ENCODE data around the gene MYBPC1. TPM values are rescaled to one million over a fixed set of nuclear protein-coding genes. Genes with fewer than 3 reads are reported as not detected.

MYBPC1 gene
- total RNA-seq, 2 experiments from 2014 or later = not detected

DNA sequence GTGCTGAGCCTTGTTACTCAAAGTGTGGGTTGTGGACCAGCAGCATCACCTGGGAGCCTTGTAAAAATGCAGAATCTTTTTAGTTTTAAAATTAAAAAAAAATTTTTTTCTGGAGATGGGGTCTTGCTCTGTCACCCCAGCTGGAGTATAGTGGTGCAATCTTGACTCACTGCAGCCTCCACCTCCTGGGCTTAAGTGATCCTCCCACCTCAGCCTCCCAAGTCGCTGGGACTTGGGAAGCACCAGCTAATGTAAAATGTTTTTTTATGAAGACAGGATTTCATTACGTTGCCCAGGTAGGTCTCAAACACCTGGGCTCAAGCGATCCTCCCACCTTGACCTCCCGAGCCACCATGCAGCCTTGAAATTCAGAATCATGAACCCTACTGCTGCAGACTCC is 14.4 kb downstream of the MYBPC1 start:
- H3K27ac Mint-ChIP-seq = no peak overlapping the region
- H3K4me3 Mint-ChIP-seq = no peak overlapping the region
- no peak for DNase-seq
- CTCF ChIA-PET = no interaction called here
- H3K4me1 Mint-ChIP-seq = no peaks in the 10 kb centered on the region
- no peaks in the 10 kb centered on the region for H3K27me3 Mint-ChIP-seq
- H3K36me3 Mint-ChIP-seq (ENCODE audit: low read depth) = no peaks in the 10 kb centered on the region
- POLR2A ChIA-PET = no interaction called here
- no peaks in the 10 kb centered on the region for H3K9me3 Mint-ChIP-seq

DNA sequence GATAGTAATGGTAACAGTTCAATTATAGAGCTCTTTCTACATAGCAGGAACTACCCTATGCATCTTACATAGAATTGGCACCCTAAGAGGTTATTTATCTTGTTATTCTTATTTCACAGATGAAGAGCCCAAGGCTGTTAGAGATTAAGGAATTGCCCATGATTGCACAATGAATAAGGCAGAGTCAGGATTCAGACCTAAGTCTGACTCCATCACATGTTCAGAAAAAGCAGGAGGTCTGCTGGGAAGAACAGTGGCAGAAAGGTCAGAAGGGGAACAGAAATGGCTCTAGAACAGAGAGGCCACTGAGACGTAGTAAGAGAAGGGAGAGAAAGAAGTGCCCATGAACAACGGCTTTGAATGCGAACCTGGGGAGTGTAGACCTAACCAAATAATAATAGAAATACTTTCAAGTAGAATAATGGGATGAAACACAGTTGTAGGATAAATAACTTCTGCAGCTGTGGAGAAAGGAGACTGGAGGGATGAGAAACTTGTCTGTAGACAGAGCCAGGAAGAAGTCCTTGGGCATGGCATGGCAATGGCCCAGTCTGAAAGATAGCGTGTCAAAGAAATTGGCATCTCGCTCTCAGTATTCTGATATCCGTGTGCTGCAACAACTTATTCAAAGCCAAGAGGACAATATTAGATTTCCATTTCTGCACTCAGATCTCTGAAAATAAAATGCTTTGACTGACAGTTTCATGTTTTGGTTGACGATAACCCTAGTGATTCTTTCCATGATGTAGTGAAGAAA is 17.6 kb downstream of the MYBPC1 start:
- Mint-ChIP-seq H3K27ac (no peak overlapping the region), H3K27me3 (no peaks in the 10 kb centered on the region), H3K4me3 (no peak overlapping the region), H3K4me1 (peaks cover 16% of the 10 kb centered on the region), H3K36me3 (ENCODE audit: low read depth) (no peaks in the 10 kb centered on the region), H3K9me3 (no peaks in the 10 kb centered on the region)
- CTCF ChIA-PET = no interaction called here
- POLR2A ChIA-PET = no interaction called here
- DNase-seq = no peak

DNA sequence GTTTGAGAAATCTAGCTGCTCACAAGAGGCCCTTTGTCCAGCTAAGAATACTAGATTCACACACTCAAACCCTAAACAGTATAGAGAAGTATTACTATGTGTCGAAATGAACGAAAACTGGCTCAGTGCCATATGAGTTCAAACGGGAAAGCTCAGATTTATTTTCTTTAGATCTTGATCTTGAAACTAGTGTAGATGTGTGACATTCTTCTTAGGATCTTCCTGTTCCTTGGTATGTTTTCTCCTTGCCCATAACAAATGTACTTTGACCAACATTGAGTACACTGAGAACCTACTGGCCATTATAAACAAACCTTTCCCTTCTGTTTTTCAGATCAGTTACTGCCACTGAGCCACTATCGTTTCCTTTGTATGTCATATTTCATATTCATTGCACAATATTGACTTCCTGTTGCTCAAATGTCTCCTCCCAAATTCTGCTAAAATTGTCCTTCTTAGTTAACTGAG is 21.3 kb downstream of the MYBPC1 start:
- no peaks in the 10 kb centered on the region for H3K27me3 Mint-ChIP-seq
- ChIA-PET CTCF (interaction anchor here (0.9 to 1.0 kb wide), 2 partner anchors 51 to 215 kb away, joined by 3 read pairs; partner anchors contain the start of gene GNPTAB), POLR2A (interaction anchor here (0.7 kb wide), 1 partner anchor 209 kb away, joined by 3 read pairs; the partner anchor contains the start of gene ARL1)
- no peaks in the 10 kb centered on the region for H3K36me3 Mint-ChIP-seq (ENCODE audit: low read depth)
- H3K27ac Mint-ChIP-seq = no peak overlapping the region
- H3K9me3 Mint-ChIP-seq = no peaks in the 10 kb centered on the region
- peaks cover 16% of the 10 kb centered on the region for H3K4me1 Mint-ChIP-seq
- no peak for DNase-seq
- no peak overlapping the region for H3K4me3 Mint-ChIP-seq

DNA sequence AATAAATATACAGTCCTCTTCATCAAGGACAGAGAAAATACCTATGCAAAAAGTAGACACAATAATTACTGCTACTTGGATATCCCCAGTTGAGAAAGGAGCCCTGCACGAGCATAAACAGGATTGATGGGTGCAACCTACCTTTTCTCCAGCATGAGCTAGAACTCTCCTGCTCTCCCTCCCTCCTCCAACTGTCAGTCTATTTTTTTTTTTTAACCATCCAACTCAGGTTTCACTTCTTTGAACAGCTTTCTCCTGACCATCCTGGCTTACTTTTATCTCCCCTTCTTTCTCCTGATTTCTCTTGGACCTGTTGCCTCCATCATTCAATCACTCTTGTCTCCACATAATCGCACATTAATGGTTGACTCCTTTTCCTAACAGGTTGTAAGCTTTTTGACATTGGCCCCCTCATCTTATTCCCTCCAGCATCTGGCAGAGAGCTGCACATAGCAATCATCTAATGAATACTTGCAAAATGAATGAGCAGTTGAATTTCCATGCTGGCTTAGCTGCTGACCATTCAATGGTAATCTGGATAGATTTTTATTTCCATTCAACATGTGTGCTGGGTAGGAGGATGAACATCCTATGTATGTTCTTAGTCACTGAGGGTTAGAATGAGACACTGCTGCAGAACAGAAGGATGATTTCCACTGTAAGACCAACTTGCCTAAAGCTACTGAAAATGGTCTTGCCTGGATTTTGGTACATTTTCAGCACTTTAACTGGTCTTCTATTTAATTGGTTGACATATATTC is 24.4 kb downstream of the MYBPC1 start:
- Mint-ChIP-seq H3K27ac (no peak overlapping the region), H3K36me3 (ENCODE audit: low read depth) (no peaks in the 10 kb centered on the region), H3K4me1 (peaks cover 16% of the 10 kb centered on the region), H3K27me3 (peaks cover 3% of the 10 kb centered on the region), H3K9me3 (no peaks in the 10 kb centered on the region), H3K4me3 (no peak overlapping the region)
- POLR2A ChIA-PET = no interaction called here
- CTCF ChIA-PET = interaction anchor here (0.6 kb wide), 1 partner anchor 303 kb away, joined by 4 read pairs; no protein-coding TSS in a partner anchor
- DNase-seq = no peak

DNA sequence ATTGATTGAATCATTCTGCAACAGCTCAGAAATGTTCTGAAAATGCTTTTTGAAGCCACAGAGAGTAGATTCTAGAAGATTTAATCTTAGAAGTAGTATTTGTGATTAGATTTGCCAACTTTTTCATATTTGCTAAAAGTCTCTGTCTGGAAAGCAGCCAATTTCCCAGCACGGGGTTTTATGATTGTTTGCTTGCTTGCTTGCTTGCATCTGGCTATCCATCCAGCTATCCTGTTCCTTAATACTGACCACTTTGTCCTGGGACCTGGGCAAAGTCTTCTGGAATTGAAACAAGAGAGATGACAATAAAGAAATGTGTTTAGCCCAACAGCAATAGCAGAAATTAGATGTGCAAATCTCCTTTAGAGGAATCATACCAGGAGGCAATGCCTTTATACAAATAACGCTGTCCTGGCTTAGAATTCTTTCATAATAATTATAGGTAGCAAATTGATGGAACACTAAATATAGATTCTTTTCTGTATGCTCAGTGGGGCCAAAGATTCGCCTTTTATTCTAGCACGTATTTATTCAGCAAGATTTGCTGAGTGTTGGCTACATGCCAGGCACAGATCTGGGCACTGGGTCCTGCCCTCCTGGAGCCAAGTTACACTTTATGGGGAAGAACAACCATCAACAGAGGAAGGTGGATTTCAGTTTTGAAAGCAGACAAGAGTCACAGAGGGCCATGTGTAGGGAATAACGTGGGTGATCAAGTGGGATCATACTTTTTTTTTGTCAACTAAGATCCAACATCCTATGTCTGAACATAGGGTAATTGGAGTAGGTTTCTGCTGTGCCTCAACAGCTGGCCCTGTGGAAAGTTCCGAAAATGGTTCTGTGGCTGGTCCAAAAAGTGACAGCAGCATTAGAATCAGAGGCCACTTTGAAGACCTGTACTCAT is 25.3 kb downstream of the MYBPC1 start:
- no peak overlapping the region for H3K27ac Mint-ChIP-seq
- CTCF ChIA-PET = no interaction called here
- peaks cover 5% of the 10 kb centered on the region for H3K27me3 Mint-ChIP-seq
- DNase-seq = no peak
- H3K9me3 Mint-ChIP-seq = no peaks in the 10 kb centered on the region
- peaks cover 13% of the 10 kb centered on the region for H3K4me1 Mint-ChIP-seq
- no peaks in the 10 kb centered on the region for H3K36me3 Mint-ChIP-seq (ENCODE audit: low read depth)
- no peak overlapping the region for H3K4me3 Mint-ChIP-seq
- POLR2A ChIA-PET = no interaction called here

DNA sequence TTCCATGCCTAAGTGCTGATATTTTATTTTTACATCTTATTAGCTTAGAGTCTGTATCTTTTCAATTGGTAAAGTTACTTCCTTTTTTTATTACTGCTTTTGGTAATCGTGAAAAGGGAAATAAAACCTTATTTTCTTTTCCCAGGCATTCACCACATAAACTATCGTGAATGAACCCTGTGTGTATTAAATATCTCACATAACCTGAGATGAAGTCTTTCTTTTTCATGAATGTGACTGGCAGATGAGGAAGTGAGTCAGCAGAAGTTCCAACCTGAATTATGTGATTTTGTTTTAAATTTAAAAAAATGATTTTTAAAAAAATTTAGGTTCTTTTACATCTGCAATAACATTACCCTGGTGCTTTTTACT is 26.0 kb downstream of the MYBPC1 start:
- ChIA-PET CTCF (no interaction called here), POLR2A (no interaction called here)
- Mint-ChIP-seq H3K4me3 (no peak overlapping the region), H3K36me3 (ENCODE audit: low read depth) (no peaks in the 10 kb centered on the region), H3K9me3 (no peaks in the 10 kb centered on the region), H3K27ac (no peak overlapping the region), H3K4me1 (peaks cover 11% of the 10 kb centered on the region), H3K27me3 (peaks cover 5% of the 10 kb centered on the region)
- no peak for DNase-seq

DNA sequence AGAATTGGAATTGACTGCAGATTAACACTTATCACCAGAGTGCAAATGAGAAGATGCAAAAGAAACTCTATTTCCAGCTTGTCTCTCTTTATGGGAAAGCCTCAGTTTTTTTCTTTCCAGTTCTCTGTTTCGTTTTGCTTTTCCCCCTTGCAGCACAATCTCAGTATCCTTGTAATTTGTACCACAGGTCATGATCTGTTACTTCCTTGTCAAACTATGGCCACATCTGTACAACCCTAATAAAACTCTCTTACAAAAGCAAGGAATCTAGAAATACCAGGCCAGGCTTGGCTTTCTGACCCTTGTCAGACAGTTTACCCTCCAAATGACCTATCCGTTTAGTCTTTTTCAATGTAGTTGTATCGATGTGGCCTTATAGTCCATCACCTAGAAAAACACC is 33.9 kb downstream of the MYBPC1 start:
- ChIA-PET CTCF (no interaction called here), POLR2A (no interaction called here)
- Mint-ChIP-seq H3K27me3 (peaks cover 5% of the 10 kb centered on the region), H3K4me1 (no peaks in the 10 kb centered on the region), H3K9me3 (no peaks in the 10 kb centered on the region), H3K36me3 (ENCODE audit: low read depth) (no peaks in the 10 kb centered on the region), H3K4me3 (no peak overlapping the region), H3K27ac (no peak overlapping the region)
- no peak for DNase-seq

DNA sequence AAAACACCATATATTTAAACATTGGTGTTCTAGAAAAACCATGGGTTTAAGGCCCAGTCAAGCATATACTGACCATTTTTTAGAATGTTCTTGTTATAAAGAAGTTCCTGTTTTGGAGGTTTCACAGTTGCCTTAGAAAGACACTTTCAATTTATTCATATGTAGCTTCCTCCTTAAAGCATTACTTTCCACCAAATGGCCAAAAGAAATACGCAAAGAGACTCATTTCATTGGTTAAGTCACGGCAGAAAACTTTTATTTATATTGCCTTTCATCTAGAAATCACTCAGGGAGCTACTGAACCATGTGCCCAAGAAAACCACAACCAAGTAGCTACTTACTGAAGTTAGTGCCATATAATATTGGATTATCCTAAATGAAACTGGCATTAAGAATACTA is 40.0 kb downstream of the MYBPC1 start:
- no peaks in the 10 kb centered on the region for H3K9me3 Mint-ChIP-seq
- ChIA-PET POLR2A (no interaction called here), CTCF (no interaction called here)
- H3K36me3 Mint-ChIP-seq (ENCODE audit: low read depth) = no peaks in the 10 kb centered on the region
- H3K27me3 Mint-ChIP-seq = peaks cover 4% of the 10 kb centered on the region
- H3K4me1 Mint-ChIP-seq = peaks cover 7% of the 10 kb centered on the region
- DNase-seq = no peak
- H3K4me3 Mint-ChIP-seq = no peak overlapping the region
- H3K27ac Mint-ChIP-seq = no peak overlapping the region

DNA sequence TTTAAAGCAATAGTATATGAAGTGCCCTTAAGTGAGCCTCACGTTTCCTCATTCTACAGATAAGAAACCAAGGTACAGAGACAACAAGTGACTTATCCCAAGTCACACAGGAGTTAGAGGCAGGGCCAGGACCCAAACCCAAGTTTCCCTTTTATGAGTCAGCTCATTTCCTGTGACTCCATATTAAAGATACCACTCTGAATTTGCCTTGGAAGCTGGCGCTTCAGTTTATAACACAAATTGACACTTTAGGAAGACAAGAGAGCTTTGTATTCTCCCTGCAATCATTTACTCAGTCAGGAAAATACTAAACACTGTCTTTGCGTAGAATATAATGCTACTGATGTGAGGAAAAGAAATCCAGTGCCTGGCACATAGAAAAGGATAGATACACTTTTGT is 43.2 kb downstream of the MYBPC1 start:
- no peak overlapping the region for H3K4me3 Mint-ChIP-seq
- peaks cover 16% of the 10 kb centered on the region for H3K27me3 Mint-ChIP-seq
- no peak for DNase-seq
- POLR2A ChIA-PET = no interaction called here
- H3K9me3 Mint-ChIP-seq = no peaks in the 10 kb centered on the region
- no peak overlapping the region for H3K27ac Mint-ChIP-seq
- CTCF ChIA-PET = no interaction called here
- H3K36me3 Mint-ChIP-seq (ENCODE audit: low read depth) = no peaks in the 10 kb centered on the region
- H3K4me1 Mint-ChIP-seq = peaks cover 11% of the 10 kb centered on the region

DNA sequence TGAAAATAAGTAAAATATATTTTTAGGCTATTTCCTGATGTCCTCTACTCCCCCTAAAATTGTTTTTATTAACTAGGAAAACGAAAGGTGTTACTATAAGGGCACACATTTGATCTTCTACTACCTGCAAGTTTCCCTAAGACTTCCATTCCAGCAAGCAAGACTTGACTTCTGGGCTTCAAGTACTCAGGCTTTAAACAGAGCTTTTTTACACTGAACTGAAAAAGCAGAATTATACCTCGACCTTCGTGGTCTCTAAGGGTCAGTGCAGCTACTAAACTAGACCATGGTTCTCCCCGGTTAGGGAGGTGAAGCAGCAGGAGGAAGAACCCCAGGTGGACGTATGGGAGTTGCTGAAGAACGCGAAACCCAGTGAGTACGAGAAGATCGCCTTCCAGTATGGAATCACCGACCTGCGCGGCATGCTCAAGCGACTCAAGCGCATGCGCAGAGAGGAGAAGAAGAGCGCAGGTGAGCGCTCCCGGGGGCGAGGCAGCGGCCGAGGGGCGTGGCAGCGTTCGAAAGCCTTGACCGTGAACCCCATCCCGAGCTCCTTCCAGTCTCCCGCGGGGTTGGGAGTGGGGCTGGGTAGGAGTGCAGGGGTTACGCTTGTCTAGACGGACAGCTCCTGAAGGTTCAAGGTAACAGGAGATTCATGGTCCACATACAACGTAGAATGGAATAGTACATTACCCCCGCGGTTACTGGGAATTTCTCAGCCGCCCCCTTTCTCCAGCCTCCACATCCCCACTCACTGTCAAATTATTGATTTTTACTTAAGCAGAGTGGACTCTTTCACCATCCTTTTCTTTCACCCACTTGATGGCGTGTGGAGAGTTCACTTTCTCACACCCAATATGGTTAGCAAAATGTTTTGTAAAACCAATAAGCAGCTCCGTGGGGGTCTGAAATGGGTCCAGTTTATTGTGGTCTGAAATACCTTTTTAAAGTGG is 47.6 kb downstream of the MYBPC1 start:
- H3K27me3 Mint-ChIP-seq = peaks cover 32% of the 10 kb centered on the region
- DNase-seq = no peak
- H3K36me3 Mint-ChIP-seq (ENCODE audit: low read depth) = no peaks in the 10 kb centered on the region
- H3K27ac Mint-ChIP-seq = no peak overlapping the region
- ChIA-PET POLR2A (no interaction called here), CTCF (no interaction called here)
- H3K4me1 Mint-ChIP-seq = peaks cover 4% of the 10 kb centered on the region
- no peaks in the 10 kb centered on the region for H3K9me3 Mint-ChIP-seq
- H3K4me3 Mint-ChIP-seq = peak overlapping the region; percentile 1

DNA sequence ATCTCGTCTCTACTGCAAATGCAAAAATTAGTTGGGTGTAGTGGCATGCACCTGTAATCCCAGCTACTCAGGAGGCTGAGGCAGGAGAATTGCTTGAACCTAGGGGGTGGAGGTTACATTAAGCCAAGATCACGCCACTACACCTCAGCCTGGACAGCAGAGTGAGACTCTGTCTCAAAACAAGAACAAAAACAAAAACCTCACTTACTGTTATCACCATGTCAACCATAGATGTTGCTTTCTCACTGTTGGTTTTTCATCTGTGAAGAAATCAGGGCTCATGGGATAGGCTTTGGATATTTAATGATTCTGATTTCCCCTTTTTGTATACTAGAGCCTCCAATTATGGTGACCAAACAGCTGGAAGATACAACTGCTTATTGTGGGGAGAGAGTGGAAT is 52.9 kb downstream of the MYBPC1 start:
- ChIA-PET POLR2A (no interaction called here), CTCF (interaction anchor here (1.4 kb wide), 1 partner anchor 12 kb away, joined by 3 read pairs; no protein-coding TSS in a partner anchor)
- Mint-ChIP-seq H3K4me3 (no peak overlapping the region), H3K27ac (no peak overlapping the region), H3K27me3 (peaks cover 42% of the 10 kb centered on the region), H3K4me1 (no peaks in the 10 kb centered on the region), H3K36me3 (ENCODE audit: low read depth) (no peaks in the 10 kb centered on the region), H3K9me3 (no peaks in the 10 kb centered on the region)
- DNase-seq = no peak

DNA sequence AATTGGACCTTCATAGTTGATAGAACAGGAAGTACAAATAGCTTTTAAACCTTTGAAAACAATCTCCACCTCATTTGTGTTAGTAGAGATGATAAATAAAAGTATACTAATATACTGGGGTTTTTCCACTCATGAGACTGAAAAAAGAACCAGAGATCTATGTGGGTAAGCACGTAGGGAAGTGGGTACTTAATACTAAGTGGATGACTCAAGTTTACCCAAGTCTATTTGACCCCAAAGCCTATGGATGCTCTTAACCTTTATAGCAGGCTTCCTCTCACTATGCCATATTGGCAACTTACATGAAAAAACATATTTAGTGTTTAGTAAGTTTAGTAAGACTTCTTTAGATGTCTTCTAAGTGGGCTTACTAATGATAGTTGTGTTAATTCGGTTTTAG is 53.4 kb downstream of the MYBPC1 start:
- Mint-ChIP-seq H3K36me3 (ENCODE audit: low read depth) (no peaks in the 10 kb centered on the region), H3K9me3 (no peaks in the 10 kb centered on the region), H3K4me3 (no peak overlapping the region), H3K27me3 (peaks cover 39% of the 10 kb centered on the region), H3K27ac (no peak overlapping the region), H3K4me1 (no peaks in the 10 kb centered on the region)
- no peak for DNase-seq
- ChIA-PET CTCF (no interaction called here), POLR2A (no interaction called here)

Measured in activated CD4-positive, alpha-beta T cell treated with anti-CD3 and anti-CD28 coated beads, Interleukin-2, amount 10 ng/mL, durations not matched to agents 7 days and 5 days (primary cell).